ENCODE results near the gene CDC42EP5.
A peak's percentile ranks its signal among the peaks of the same experiment; 100 is the strongest.

DNA sequence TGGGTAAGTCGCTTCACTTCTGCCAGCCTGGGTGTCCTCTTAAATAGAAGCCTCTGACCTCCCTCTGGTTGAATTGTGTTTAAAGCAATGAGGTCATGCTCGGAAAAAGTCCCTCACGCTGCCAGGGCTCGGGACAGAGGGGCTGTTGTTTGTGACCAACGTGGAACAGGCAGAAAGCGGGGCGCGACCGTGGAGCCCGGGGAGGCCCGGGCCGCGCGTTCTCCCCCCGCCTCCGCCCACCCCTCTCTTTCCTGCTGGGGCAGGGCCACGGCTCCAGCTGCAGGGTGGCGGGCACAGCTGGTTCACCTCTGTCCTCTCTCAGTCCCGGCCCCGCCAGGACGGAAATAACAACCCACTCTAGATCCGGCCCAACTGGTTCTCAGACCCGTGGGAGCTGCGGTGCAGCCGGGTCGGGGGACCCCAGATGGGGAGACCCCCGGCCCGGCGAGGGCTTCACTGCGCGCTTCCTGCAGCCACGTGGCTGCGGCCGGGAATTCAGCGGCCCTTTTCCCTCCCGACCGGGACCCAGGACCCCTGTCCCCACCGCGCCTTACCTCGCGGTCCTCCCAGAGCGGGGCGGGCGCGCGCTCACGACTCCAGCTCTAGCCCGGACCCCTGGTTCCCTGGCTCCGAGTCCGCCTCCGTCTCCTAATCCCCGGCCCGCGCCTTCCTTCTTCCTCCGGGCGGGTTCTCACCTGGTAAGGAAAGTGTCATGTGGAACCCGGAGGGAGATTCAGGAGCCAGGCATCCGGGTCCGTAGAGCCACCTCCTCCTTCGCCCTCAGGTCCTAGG lies 1.9 kb downstream of the CDC42EP5 start:
- TF ChIP-seq POLR2A (IDR thresholded peaks at IDR 0.05; ENCODE audit: low read depth, low read length) (no peak), ZBTB33 (IDR thresholded peaks at IDR 0.05) (no peak), KDM1A (IDR thresholded peaks at IDR 0.05; ENCODE audit: borderline replicate concordance) (no peak), CTCF (IDR thresholded peaks at IDR 0.05 in 2 of 3, conservative IDR thresholded peaks at IDR 0.05 in 1 of 3; ENCODE audit: control insufficient read depth in 2 of 3, extremely low read depth in 1 of 3, insufficient read depth in 1 of 3, low read depth in 3 of 3, low read length in 3 of 3) (no peak), POLR2AphosphoS5 (IDR thresholded peaks at IDR 0.05; ENCODE audit: low read length) (0 out of 2 replicates have a peak, but pooled peaks have one; percentile 31), MYC (IDR thresholded peaks at IDR 0.05; ENCODE audit: insufficient read depth, insufficient read length, insufficient replicate concordance, low read length, severe bottlenecking) (no peak)
- TF ChIP-seq, protein P1, sequence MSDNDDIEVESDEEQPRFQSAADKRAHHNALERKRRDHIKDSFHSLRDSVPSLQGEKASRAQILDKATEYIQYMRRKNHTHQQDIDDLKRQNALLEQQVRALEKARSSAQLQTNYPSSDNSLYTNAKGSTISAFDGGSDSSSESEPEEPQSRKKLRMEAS (IDR thresholded peaks at IDR 0.05; ENCODE audit: low read depth, low read length), result no peak
- TF ChIP-seq, protein P2, sequence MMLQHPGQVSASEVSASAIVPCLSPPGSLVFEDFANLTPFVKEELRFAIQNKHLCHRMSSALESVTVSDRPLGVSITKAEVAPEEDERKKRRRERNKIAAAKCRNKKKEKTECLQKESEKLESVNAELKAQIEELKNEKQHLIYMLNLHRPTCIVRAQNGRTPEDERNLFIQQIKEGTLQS (IDR thresholded peaks at IDR 0.05; ENCODE audit: borderline replicate concordance, extremely low read depth, low read depth, low read length), result no peak

Measured in GM12878 (cell line).